Measurements from ENCODE around the gene APOBEC4. TPM values are rescaled to one million over a fixed set of nuclear protein-coding genes. Genes with fewer than 3 reads are reported as not detected.
"Not testable (repeated sequence)": the region's sequence is repeated elsewhere in the genome, so short reads cannot be mapped to it uniquely, and the experiment has no call there.

APOBEC4 gene
- total RNA-seq, 1 donor, result not detected

GRCh38 chr1:183687546-183688304 is 34.6 kb upstream of the APOBEC4 start:
- no peak for TF ChIP-seq CTCF (IDR thresholded peaks at IDR 0.05; ENCODE audit: insufficient read depth, low read length)
- H3K4me3 ChIP-seq (ENCODE audit: low read depth, low read length), result no peak overlapping the region
- DNase-seq (ENCODE audit: low read depth), result peak; percentile 25

GRCh38 chr1:183686229-183686628 is 33.1 kb upstream of the APOBEC4 start:
- DNase-seq (ENCODE audit: low read depth), result no peak
- no peak overlapping the region for H3K4me3 ChIP-seq (ENCODE audit: low read depth, low read length)
- TF ChIP-seq CTCF (IDR thresholded peaks at IDR 0.05; ENCODE audit: insufficient read depth, low read length), result no peak

- peak; percentile 71 for TF ChIP-seq CTCF (IDR thresholded peaks at IDR 0.05; ENCODE audit: insufficient read depth, low read length)
- peak; percentile 78 for DNase-seq (ENCODE audit: low read depth)
- H3K4me3 ChIP-seq (ENCODE audit: low read depth, low read length), result no peak overlapping the region
Measured at GRCh38 chr1:183685112-183685713, 32.1 kb upstream of the APOBEC4 start.

- not testable (repeated sequence) for DNase-seq (ENCODE audit: low read depth); H3K4me3 ChIP-seq (ENCODE audit: low read depth, low read length)
Measured at GRCh38 chr1:183679363-183679762, 26.2 kb upstream of the APOBEC4 start.

GRCh38 chr1:183678819-183679218 is 25.7 kb upstream of the APOBEC4 start:
- no peak for TF ChIP-seq CTCF (IDR thresholded peaks at IDR 0.05; ENCODE audit: insufficient read depth, low read length)
- no peak overlapping the region for H3K4me3 ChIP-seq (ENCODE audit: low read depth, low read length)
- DNase-seq (ENCODE audit: low read depth), result no peak

GRCh38 chr1:183676586-183677189 is 23.6 kb upstream of the APOBEC4 start:
- H3K4me3 ChIP-seq (ENCODE audit: low read depth, low read length), result no peak overlapping the region
- TF ChIP-seq CTCF (IDR thresholded peaks at IDR 0.05; ENCODE audit: insufficient read depth, low read length), result no peak
- peak; percentile 70 for DNase-seq (ENCODE audit: low read depth)

- TF ChIP-seq CTCF (IDR thresholded peaks at IDR 0.05; ENCODE audit: insufficient read depth, low read length), result no peak
- no peak overlapping the region for H3K4me3 ChIP-seq (ENCODE audit: low read depth, low read length)
- no peak for DNase-seq (ENCODE audit: low read depth)
Measured at GRCh38 chr1:183675883-183676585, 22.9 kb upstream of the APOBEC4 start.
